ENCODE results near the gene NCK2. TPM values are rescaled to one million over a fixed set of nuclear protein-coding genes. Genes with fewer than 3 reads are reported as not detected.

Gene NCK2
- total and polyA plus RNA-seq, 12 donors: 18.5 to 45.1 (median 29.0) TPM

DNA sequence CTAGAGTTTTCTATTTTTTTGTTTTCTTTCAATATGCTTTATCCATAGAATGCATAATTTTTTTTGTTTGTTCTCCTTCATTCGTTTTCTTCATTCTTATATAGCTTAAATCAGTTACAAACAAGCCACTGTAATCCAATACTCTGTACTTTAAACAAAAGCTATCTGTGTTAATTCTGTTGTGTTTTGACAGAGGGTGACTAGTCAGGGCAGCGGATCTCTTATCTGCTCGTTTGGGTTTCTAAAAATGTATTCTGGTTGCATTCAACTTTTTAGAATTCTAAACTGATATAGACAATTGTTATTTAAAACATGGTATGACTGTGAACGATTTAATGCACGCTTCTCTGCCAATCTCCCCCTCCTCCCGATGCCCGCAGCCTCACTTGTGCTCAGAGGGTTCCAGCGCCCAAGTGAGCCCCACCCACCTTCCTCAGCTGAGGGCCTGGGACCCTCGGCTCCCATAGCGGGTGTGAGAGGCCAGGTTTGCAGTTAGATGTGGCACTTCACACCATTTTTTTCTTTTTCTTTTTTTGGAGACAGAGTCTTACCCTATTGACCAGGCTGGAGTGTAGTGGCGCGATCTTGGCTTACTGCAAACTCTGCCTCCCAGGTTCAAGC lies 44.1 kb downstream of the NCK2 start:
- peaks cover 21 to 85% (median 74%) of the 10 kb centered on the region in 9 donors for H3K4me1 ChIP-seq
- intact Hi-C loops (cut with DNase I): no loop called here
- ATAC-seq (no peak), DNase-seq (no peak)
- H3K4me3 ChIP-seq: no peak overlapping the region
- H3K36me3 ChIP-seq: no peaks in the 10 kb centered on the region
- TF ChIP-seq, protein P1, sequence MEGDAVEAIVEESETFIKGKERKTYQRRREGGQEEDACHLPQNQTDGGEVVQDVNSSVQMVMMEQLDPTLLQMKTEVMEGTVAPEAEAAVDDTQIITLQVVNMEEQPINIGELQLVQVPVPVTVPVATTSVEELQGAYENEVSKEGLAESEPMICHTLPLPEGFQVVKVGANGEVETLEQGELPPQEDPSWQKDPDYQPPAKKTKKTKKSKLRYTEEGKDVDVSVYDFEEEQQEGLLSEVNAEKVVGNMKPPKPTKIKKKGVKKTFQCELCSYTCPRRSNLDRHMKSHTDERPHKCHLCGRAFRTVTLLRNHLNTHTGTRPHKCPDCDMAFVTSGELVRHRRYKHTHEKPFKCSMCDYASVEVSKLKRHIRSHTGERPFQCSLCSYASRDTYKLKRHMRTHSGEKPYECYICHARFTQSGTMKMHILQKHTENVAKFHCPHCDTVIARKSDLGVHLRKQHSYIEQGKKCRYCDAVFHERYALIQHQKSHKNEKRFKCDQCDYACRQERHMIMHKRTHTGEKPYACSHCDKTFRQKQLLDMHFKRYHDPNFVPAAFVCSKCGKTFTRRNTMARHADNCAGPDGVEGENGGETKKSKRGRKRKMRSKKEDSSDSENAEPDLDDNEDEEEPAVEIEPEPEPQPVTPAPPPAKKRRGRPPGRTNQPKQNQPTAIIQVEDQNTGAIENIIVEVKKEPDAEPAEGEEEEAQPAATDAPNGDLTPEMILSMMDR (IDR thresholded peaks at IDR 0.05): no peak
- H3K9me3 ChIP-seq: no peaks in the 10 kb centered on the region
- H3K27me3 ChIP-seq: no peaks in the 10 kb centered on the region
- H3K27ac ChIP-seq: peak overlapping the region in 1 of 10 donors; percentile 57
- 82 to 83% methylated on average over 12 of the region's 12 CpGs for WGBS, 2 donors

DNA sequence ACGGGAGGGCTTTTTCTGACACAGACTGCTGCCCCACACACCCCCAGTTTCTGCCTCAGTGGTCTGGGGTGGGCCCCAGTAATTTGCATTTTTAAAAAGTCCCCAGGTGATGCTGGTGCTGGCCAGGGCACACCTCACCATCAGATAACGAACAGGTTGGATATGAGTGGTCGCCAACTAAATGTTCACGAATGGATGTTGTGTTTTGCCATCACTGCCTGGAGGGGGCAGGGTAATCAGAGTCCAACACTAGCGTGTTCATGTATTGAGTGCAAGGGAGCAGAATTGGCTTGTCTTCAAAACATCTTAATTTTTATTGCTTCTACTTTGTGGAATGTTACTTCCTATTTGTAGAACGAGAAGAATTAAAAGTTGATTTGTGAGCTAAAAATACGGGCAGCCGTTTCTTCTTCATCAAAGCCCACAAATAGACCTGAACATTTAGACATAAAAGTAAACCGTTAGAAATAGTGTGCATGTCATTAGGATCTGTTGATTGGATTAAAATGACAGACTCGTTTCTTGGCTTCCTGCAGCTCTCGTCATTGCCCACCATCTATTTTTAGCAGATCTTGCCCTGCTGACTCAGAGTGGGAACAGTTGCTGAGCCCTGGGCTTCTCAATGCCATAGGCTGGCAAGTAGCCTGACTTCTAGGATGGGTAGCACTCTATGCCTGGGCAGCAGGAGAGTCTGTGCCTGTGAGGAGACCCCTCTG lies 45.2 kb downstream of the NCK2 start:
- no peaks in the 10 kb centered on the region for H3K27me3 ChIP-seq
- intact Hi-C loops (cut with DNase I): loop anchor here in 1 of 10 donors (5.0 kb wide), 1 partner anchor 213 kb away; no protein-coding TSS in a partner anchor
- H3K4me1 ChIP-seq: peaks cover 21 to 91% (median 69%) of the 10 kb centered on the region in 9 donors
- WGBS, 2 donors: 33 to 35% methylated on average over 11 of the region's 11 CpGs
- peak; percentile 79 to 92 (median 87) for ATAC-seq
- H3K4me3 ChIP-seq: peak overlapping the region in 4 of 10 donors; percentile 3 to 23 (median 10)
- peak overlapping the region in 7 of 10 donors; percentile 6 to 61 (median 43) for H3K27ac ChIP-seq
- peak in 1 of 2 donors; percentile 55 for DNase-seq
- no peaks in the 10 kb centered on the region for H3K9me3 ChIP-seq
- TF ChIP-seq, protein P1 (IDR thresholded peaks at IDR 0.05): peak in 4 of 9 donors; percentile 26 to 38 (median 31)
- H3K36me3 ChIP-seq: no peaks in the 10 kb centered on the region

DNA sequence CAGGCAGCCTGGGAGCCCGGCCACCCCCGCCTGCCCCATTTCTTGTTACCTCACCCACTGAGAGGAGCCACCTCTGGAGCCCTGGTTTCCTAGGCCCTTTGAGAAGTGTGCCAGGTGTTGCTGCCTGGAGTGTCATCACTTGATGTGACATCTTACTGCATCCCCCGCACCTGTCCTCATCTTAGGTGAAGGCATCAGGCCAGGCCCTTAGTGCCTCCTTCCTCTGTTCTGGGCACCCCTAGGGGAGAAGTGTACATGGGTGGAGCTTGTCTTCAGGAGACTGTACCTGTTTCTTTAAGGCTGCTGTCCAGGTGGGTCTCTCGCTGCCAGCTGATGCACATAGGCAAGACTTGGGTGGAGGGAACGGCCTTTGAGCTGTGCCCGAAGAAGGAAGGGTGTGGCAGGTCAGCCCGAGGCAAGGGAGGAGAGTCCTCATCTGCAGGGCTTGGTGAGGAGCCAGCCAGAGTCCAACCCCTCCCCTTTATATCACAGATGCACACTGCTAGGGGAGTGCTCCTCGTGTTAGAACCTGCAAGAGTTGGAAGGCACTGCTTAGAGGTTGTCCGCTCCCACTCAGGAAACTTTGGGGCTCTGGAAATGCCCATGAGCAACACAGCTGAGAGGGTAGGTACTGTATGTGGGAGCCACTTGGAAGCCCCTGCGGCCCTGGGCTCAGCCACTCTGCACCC lies 45.9 kb downstream of the NCK2 start:
- Histone ChIP-seq H3K9me3 (no peaks in the 10 kb centered on the region), H3K27me3 (no peaks in the 10 kb centered on the region), H3K4me1 (peaks cover 21 to 98% (median 73%) of the 10 kb centered on the region in 9 donors), H3K27ac (peak overlapping the region in 7 of 10 donors; percentile 6 to 61 (median 43)), H3K36me3 (no peaks in the 10 kb centered on the region), H3K4me3 (peak overlapping the region in 3 of 10 donors; percentile 3 to 23 (median 14))
- TF ChIP-seq, protein P1 (IDR thresholded peaks at IDR 0.05): no peak
- WGBS, 2 donors: 48 to 52% methylated on average over 10 of the region's 10 CpGs
- ATAC-seq (peak in 6 of 8 donors; percentile 16 to 54 (median 30)), DNase-seq (no peak)
- intact Hi-C loops (cut with DNase I): loop anchor here in 1 of 10 donors (5.0 kb wide), 1 partner anchor 213 kb away; no protein-coding TSS in a partner anchor

DNA sequence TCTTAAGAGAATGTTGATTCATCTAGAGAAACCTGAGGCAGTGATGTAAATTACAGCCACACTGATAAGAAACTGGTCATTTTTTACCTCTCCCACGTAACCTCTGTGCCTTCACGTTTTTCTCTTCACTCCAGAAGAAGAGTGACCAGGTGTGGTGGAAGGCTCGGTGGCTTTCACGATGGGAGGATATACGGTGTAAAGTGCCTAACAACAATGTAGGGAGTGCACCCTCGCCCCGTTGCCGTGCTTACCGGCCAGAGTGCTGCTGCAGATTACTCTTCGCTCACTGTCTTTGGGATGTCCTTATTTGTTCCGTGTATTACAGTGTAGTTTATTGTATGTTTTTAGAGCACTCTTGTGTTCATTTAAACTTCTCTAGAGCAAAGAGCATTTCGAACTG lies 46.5 kb downstream of the NCK2 start:
- Histone ChIP-seq H3K27me3 (no peaks in the 10 kb centered on the region), H3K4me3 (no peak overlapping the region), H3K4me1 (peaks cover 20 to 98% (median 73%) of the 10 kb centered on the region in 9 donors), H3K36me3 (no peaks in the 10 kb centered on the region), H3K9me3 (no peaks in the 10 kb centered on the region), H3K27ac (peak overlapping the region in 4 of 10 donors; percentile 7 to 57 (median 30))
- TF ChIP-seq, protein P1 (IDR thresholded peaks at IDR 0.05): no peak
- ATAC-seq (no peak), DNase-seq (no peak)
- intact Hi-C loops (cut with DNase I): loop anchor here in 1 of 10 donors (5.0 kb wide), 1 partner anchor 214 kb away; no protein-coding TSS in a partner anchor
- 83 to 88% methylated on average over 12 of the region's 12 CpGs for WGBS, 2 donors

Data from heart right ventricle (tissue), 16 donors.